Subcutaneous abdominal adipose tissue (tissue), 5 donors: ENCODE results near the gene GOSR1.
"Not testable (repeated sequence)": the region's sequence is repeated elsewhere in the genome, so short reads cannot be mapped to it uniquely, and the experiment has no call there.

Experiments used
- H3K27ac ChIP-seq: one replicate; pipeline ENCODE4 v1.7.0; 2013; ENCODE audit warnings: low read depth, mild to moderate bottlenecking, inconsistent platforms, low read length, moderate library complexity
- H3K27me3 ChIP-seq, 5 donors: one replicate each; pipeline ENCODE4 v1.7.0; 2013; ENCODE audit warnings: low read length in 5 of 5, inconsistent platforms in 1 of 5; ENCODE audit not compliant: control insufficient read depth in 5 of 5, insufficient read depth in 4 of 5
- H3K36me3 ChIP-seq, 5 donors: one replicate each; pipeline ENCODE4 v1.7.0; 2013; ENCODE audit warnings: low read length in 5 of 5; ENCODE audit not compliant: control insufficient read depth in 5 of 5, insufficient read depth in 5 of 5
- H3K4me1 ChIP-seq, 5 donors: one replicate each; pipeline ENCODE4 v1.7.0; 2013; ENCODE audit warnings: low read length in 5 of 5, mild to moderate bottlenecking in 3 of 5, moderate library complexity in 1 of 5; ENCODE audit not compliant: control insufficient read depth in 5 of 5, insufficient read depth in 5 of 5
- H3K4me3 ChIP-seq, 5 donors: one replicate each; pipeline ENCODE4 v1.7.0; 2013; ENCODE audit warnings: low read length in 5 of 5, low read depth in 1 of 5
- H3K9ac ChIP-seq, 5 donors: one replicate each; pipeline ENCODE4 v1.7.0; 2013; ENCODE audit warnings: low read length in 5 of 5, mild to moderate bottlenecking in 4 of 5, moderate library complexity in 3 of 5
- H3K9me3 ChIP-seq, 5 donors: one replicate each; pipeline ENCODE4 v1.7.0; 2013; ENCODE audit warnings: low read length in 5 of 5; ENCODE audit not compliant: control insufficient read depth in 5 of 5
- donor health status: healthy.
- donor health status: healthy.
- donor health status: healthy.
- donor health status: healthy.
- donor health status: healthy.

GOSR1 gene

GRCh38 chr17:30566516-30567225 is 89.5 kb downstream of the GOSR1 start:
- not testable (repeated sequence) for H3K9ac ChIP-seq, H3K27ac ChIP-seq, H3K9me3 ChIP-seq, H3K4me1 ChIP-seq, H3K36me3 ChIP-seq, H3K4me3 ChIP-seq
- H3K27me3 ChIP-seq, result peaks cover 0 to 15% (median 3%) of the 10 kb centered on the region in 5 donors

- Histone ChIP-seq H3K9me3 (no peaks in the 10 kb centered on the region), H3K4me3 (no peak overlapping the region), H3K27me3 (peaks cover 0 to 17% (median 3%) of the 10 kb centered on the region in 5 donors), H3K27ac (no peak overlapping the region), H3K9ac (no peak overlapping the region), H3K36me3 (no peaks in the 10 kb centered on the region), H3K4me1 (peaks cover 0 to 4% (median 0%) of the 10 kb centered on the region in 5 donors)
Observed at GRCh38 chr17:30567231-30568116, 90.3 kb downstream of the GOSR1 start.

DNA sequence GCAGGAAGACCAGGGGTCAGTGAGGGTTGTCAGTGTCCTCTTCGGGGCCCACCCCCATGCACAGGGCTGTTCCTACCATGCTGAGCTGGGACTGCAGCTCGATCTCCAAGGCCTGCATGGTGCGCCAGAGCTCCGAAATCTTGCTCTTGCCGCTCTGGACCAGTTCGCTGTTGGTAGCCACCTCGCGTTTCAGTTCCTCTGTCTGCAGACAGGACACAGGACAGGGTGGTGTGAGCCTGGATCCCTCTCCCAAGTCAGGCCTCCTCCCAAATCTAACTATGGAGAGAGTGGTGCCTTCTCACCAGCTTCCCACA is 90.9 kb downstream of the GOSR1 start:
- H3K4me1 ChIP-seq, result peaks cover 0 to 4% (median 0%) of the 10 kb centered on the region in 5 donors
- H3K9ac ChIP-seq, result no peak overlapping the region
- H3K9me3 ChIP-seq, result no peaks in the 10 kb centered on the region
- no peak overlapping the region for H3K4me3 ChIP-seq
- no peak overlapping the region for H3K27ac ChIP-seq
- H3K27me3 ChIP-seq, result peaks cover 0 to 17% (median 3%) of the 10 kb centered on the region in 5 donors
- no peaks in the 10 kb centered on the region for H3K36me3 ChIP-seq

DNA sequence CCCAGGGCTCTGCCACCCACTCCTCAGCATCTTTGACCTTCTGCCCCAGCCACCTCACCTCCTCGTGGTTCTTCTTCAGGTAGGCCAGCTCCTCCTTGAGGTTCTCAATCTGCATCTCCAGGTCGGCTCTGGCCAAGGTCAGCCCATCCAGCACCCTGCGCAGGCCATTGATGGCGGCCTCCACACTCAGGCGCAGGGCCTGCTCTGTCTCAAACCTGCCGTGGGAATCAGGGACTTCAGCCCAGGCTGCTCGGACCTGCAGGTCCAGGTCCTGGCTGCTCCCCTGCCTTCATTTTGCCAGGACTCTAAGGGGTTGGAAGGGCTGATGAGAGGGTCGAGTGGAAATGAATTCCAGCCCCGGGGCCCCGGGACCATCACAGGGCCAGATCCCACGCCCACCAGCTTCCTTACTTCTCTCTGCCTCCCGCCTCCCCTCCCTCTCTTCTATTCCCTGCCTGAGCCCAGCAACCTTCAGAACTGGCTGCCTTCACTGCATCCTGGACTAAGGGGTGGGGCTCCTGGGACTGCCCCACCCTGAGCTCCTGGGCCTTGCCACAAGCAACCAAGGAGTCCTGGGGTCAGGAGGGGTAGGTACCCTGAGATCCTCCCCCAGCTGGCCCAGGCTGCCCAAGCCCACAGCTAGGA is 92.4 kb downstream of the GOSR1 start:
- H3K9ac ChIP-seq, H3K4me3 ChIP-seq, H3K27ac ChIP-seq, H3K4me1 ChIP-seq, H3K9me3 ChIP-seq, H3K36me3 ChIP-seq: not testable (repeated sequence)
- peaks cover 0 to 17% (median 3%) of the 10 kb centered on the region in 5 donors for H3K27me3 ChIP-seq

GRCh38 chr17:30570191-30570590 is 93.0 kb downstream of the GOSR1 start:
- H3K27me3 ChIP-seq, result peaks cover 0 to 13% (median 0%) of the 10 kb centered on the region in 5 donors

GRCh38 chr17:30570596-30571265 is 93.5 kb downstream of the GOSR1 start:
- Histone ChIP-seq H3K27me3 (peaks cover 0 to 13% (median 0%) of the 10 kb centered on the region in 5 donors), H3K9ac (no peak overlapping the region), H3K4me1 (no peaks in the 10 kb centered on the region), H3K36me3 (no peaks in the 10 kb centered on the region), H3K4me3 (no peak overlapping the region), H3K27ac (no peak overlapping the region), H3K9me3 (no peaks in the 10 kb centered on the region)

More at GRCh38 chr17:30570191-30570590, 93.0 kb downstream of the GOSR1 start:
- H3K4me3 ChIP-seq, result no peak overlapping the region
- H3K36me3 ChIP-seq, result no peaks in the 10 kb centered on the region
- H3K9me3 ChIP-seq, result no peaks in the 10 kb centered on the region
- H3K9ac ChIP-seq, result no peak overlapping the region
- H3K27ac ChIP-seq, result no peak overlapping the region
- no peaks in the 10 kb centered on the region for H3K4me1 ChIP-seq

- H3K27me3 ChIP-seq, result peaks cover 0 to 11% (median 0%) of the 10 kb centered on the region in 5 donors
- not testable (repeated sequence) for H3K9me3 ChIP-seq, H3K36me3 ChIP-seq, H3K27ac ChIP-seq, H3K4me1 ChIP-seq, H3K4me3 ChIP-seq, H3K9ac ChIP-seq
Observed at GRCh38 chr17:30571404-30571803, 94.2 kb downstream of the GOSR1 start.

GRCh38 chr17:30571921-30572320 is 94.7 kb downstream of the GOSR1 start:
- Histone ChIP-seq H3K27ac (no peak overlapping the region), H3K36me3 (no peaks in the 10 kb centered on the region), H3K9ac (no peak overlapping the region), H3K4me3 (no peak overlapping the region), H3K9me3 (no peaks in the 10 kb centered on the region), H3K4me1 (no peaks in the 10 kb centered on the region), H3K27me3 (peaks cover 0 to 9% (median 0%) of the 10 kb centered on the region in 5 donors)

- not testable (repeated sequence) for H3K9ac ChIP-seq, H3K9me3 ChIP-seq, H3K4me3 ChIP-seq, H3K27me3 ChIP-seq, H3K36me3 ChIP-seq, H3K27ac ChIP-seq, H3K4me1 ChIP-seq
Observed at GRCh38 chr17:30572651-30573554, 95.7 kb downstream of the GOSR1 start.
